Liver (tissue), 9 donors: ENCODE results near the gene NECAB2. TPM values are rescaled to one million over a fixed set of nuclear protein-coding genes. Genes with fewer than 3 reads are reported as not detected.

ENCODE experiments used
- DNase-seq: peaks from one replicate; pipeline ENCODE4 v3.0.0-alpha.2; 2017; ENCODE audit warnings: low spot score
- H3K27ac ChIP-seq, 2 donors: one replicate each; pipeline ENCODE4 v1.7.0; 2013; ENCODE audit warnings: inconsistent platforms in 2 of 2, low read length in 2 of 2, control low read depth in 1 of 2, low read depth in 1 of 2, mild to moderate bottlenecking in 1 of 2
- H3K27me3 ChIP-seq, 4 donors: one replicate each; pipeline versions ENCODE4 v1.6.1 to v1.7.0; 2013; ENCODE audit warnings: low read length in 3 of 4, inconsistent platforms in 1 of 4, mild to moderate bottlenecking in 1 of 4, moderate library complexity in 1 of 4; ENCODE audit not compliant: control insufficient read depth in 4 of 4, insufficient read depth in 4 of 4
- H3K36me3 ChIP-seq, 4 donors: one replicate each; pipeline versions ENCODE4 v1.6.1 to v1.7.0; 2013; ENCODE audit warnings: low read length in 3 of 4, mild to moderate bottlenecking in 3 of 4, low read depth in 1 of 4, moderate library complexity in 1 of 4; ENCODE audit not compliant: control insufficient read depth in 4 of 4, insufficient read depth in 3 of 4
- H3K4me1 ChIP-seq, 4 donors: one replicate each; pipeline versions ENCODE4 v1.6.1 to v1.7.0; 2013; ENCODE audit warnings: low read length in 3 of 4, mild to moderate bottlenecking in 3 of 4, moderate library complexity in 1 of 4; ENCODE audit not compliant: control insufficient read depth in 4 of 4, insufficient read depth in 4 of 4
- H3K4me3 ChIP-seq, 3 donors: one replicate each; pipeline versions ENCODE4 v1.6.1 to v1.7.0; 2013; ENCODE audit warnings: low read length in 3 of 3, control low read depth in 1 of 3, low read depth in 1 of 3, mild to moderate bottlenecking in 1 of 3
- H3K9ac ChIP-seq, 2 donors: one replicate each; pipeline ENCODE4 v1.7.0; 2013; ENCODE audit warnings: low read length in 2 of 2, mild to moderate bottlenecking in 2 of 2, moderate library complexity in 2 of 2, control low read depth in 1 of 2, low read depth in 1 of 2
- H3K9me3 ChIP-seq, 4 donors: one replicate each; pipeline versions ENCODE4 v1.6.1 to v1.7.0; 2013; ENCODE audit warnings: low read length in 3 of 4; ENCODE audit not compliant: control insufficient read depth in 4 of 4
- ATF3 ChIP-seq: IDR thresholded peaks from 2 replicates; pipeline ENCODE4 v1.6.1; 2016; ENCODE audit warnings: antibody characterized with exemption
- CTCF ChIP-seq: fragments of 150-350 bp; IDR thresholded peaks from 2 replicates; pipeline ENCODE4 v1.5.1; 2017; ENCODE audit warnings: improper control_type of control experiment, low read depth, low read length; ENCODE audit not compliant: missing input control
- FOXA2 ChIP-seq: IDR thresholded peaks from 2 replicates; pipeline ENCODE4 v1.6.1; 2016; ENCODE audit warnings: antibody characterized with exemption
- GABPA ChIP-seq, 2 donors: IDR thresholded peaks in 1 of 2; conservative IDR thresholded peaks in 1 of 2; 2 replicates each; pipeline ENCODE4 v1.6.1; 2016; ENCODE audit warnings: antibody characterized with exemption in 2 of 2, mild to moderate bottlenecking in 1 of 2, moderate library complexity in 1 of 2
- HNF4G ChIP-seq: IDR thresholded peaks from 2 replicates; pipeline ENCODE4 v1.6.1; 2016; ENCODE audit warnings: antibody characterized with exemption
- JUND ChIP-seq, 2 donors: IDR thresholded peaks; 2 replicates each; pipeline ENCODE4 v1.6.1; 2016; ENCODE audit warnings: antibody characterized with exemption in 2 of 2
- MAX ChIP-seq: IDR thresholded peaks from 2 replicates; pipeline ENCODE4 v1.6.1; 2016; ENCODE audit warnings: antibody characterized with exemption
- NR2F2 ChIP-seq: IDR thresholded peaks from 2 replicates; pipeline ENCODE4 v1.6.1; 2016; ENCODE audit warnings: antibody characterized with exemption
- RXRA ChIP-seq, 2 donors: IDR thresholded peaks; 2 replicates each; pipeline ENCODE4 v1.6.1; 2017 to 2018; ENCODE audit warnings: antibody characterized with exemption in 2 of 2, mild to moderate bottlenecking in 1 of 2
- SP1 ChIP-seq: IDR thresholded peaks from 2 replicates; pipeline ENCODE4 v1.6.1; 2018; ENCODE audit warnings: antibody characterized with exemption, mild to moderate bottlenecking
- TAF1 ChIP-seq: conservative IDR thresholded peaks from 2 replicates; pipeline ENCODE4 v1.6.1; 2016; ENCODE audit warnings: antibody characterized with exemption, mild to moderate bottlenecking
- YY1 ChIP-seq: IDR thresholded peaks from 2 replicates; pipeline ENCODE4 v1.6.1; 2016; ENCODE audit warnings: antibody characterized with exemption, mild to moderate bottlenecking
- WGBS: extraction: QIAGEN DNeasy Blood & Tissue Kit; methylation state at CpG from one replicate; pipeline ENCODE4 v1.1.7; 2013; 5-methylcytosine and 5-hydroxymethylcytosine counted together
- polyA plus RNA-seq, 2 donors: library from polyadenylated mRNA; stranded (reverse) in 1 of 2; unstranded in 1 of 2; fragments of 200-250 nt in 1 of 2; fragments of >200 nt in 1 of 2; fragmentation: Nextera tagmentation in 1 of 2; extraction: Ambion mirVana in 1 of 2; gene quantifications; one replicate each; pipeline versions ENCODE4 v1.2.1 to v1.2.3, GENCODE V29; 2013 to 2015
- total RNA-seq, 2 donors: library from RNA; depleted of rRNA; stranded (reverse); fragments of >200 nt; gene quantifications; one replicate each; pipeline ENCODE4 v1.2.3, GENCODE V29; 2014
- donor health status: healthy.
- donor health status: healthy.
- donor health status: healthy.
- donor health status: healthy.
- donor health status: healthy.

Gene NECAB2
- total and polyA plus RNA-seq, 4 donors: 2.7 to 3.8 (median 2.9) TPM; not detected in 1

- Histone ChIP-seq H3K9ac (no peak overlapping the region), H3K4me1 (no peaks in the 10 kb centered on the region), H3K9me3 (no peaks in the 10 kb centered on the region), H3K27ac (no peak overlapping the region), H3K4me3 (no peak overlapping the region), H3K36me3 (peaks cover 3 to 28% (median 11%) of the 10 kb centered on the region in 4 donors), H3K27me3 (no peaks in the 10 kb centered on the region)
- WGBS: 96% methylated on average over 13 of the region's 13 CpGs
- TF ChIP-seq SP1 (no peak), FOXA2 (no peak), CTCF (no peak), JUND (IDR thresholded peaks at IDR 0.05) (no peak), YY1 (no peak)
- no peak for DNase-seq
These were observed 80.8 kb downstream of the NECAB2 start for GRCh38 chr16:84048871-84049270.

- H3K27ac ChIP-seq: no peak overlapping the region
- no peak overlapping the region for H3K9ac ChIP-seq
- no peak overlapping the region for H3K4me3 ChIP-seq
- TF ChIP-seq GABPA (IDR thresholded peaks at IDR 0.05 in 1 of 2, conservative IDR thresholded peaks at IDR 0.05 in 1 of 2): no peak
- TF ChIP-seq ATF3: no peak
- no peak for TF ChIP-seq MAX
- TF ChIP-seq TAF1: no peak
- no peak for TF ChIP-seq CTCF
- TF ChIP-seq RXRA (IDR thresholded peaks at IDR 0.05): no peak
- TF ChIP-seq NR2F2: no peak
- TF ChIP-seq YY1: no peak
- peaks cover 6 to 35% (median 15%) of the 10 kb centered on the region in 4 donors for H3K36me3 ChIP-seq
- WGBS: 88% methylated on average over 13 of the region's 13 CpGs
- no peaks in the 10 kb centered on the region for H3K27me3 ChIP-seq
- no peak for DNase-seq
- no peaks in the 10 kb centered on the region for H3K9me3 ChIP-seq
- no peaks in the 10 kb centered on the region for H3K4me1 ChIP-seq
These were observed 81.5 kb downstream of the NECAB2 start for GRCh38 chr16:84049403-84050060.

GRCh38 chr16:84050316-84050715, 82.3 kb downstream of the NECAB2 start:
- Histone ChIP-seq H3K9me3 (no peaks in the 10 kb centered on the region), H3K36me3 (peaks cover 6 to 43% (median 21%) of the 10 kb centered on the region in 4 donors), H3K27ac (no peak overlapping the region), H3K4me1 (no peaks in the 10 kb centered on the region), H3K9ac (no peak overlapping the region), H3K4me3 (no peak overlapping the region), H3K27me3 (no peaks in the 10 kb centered on the region)
- 94% methylated on average over 9 of the region's 9 CpGs for WGBS
- DNase-seq: no peak
- TF ChIP-seq HNF4G (no peak), TAF1 (no peak)
